Rectal smooth muscle tissue (tissue), 1 donor: Measurements from ENCODE around the gene CCDC60.

Experiments used
- H3K27ac ChIP-seq: one replicate; pipeline ENCODE4 v1.7.0; 2013; ENCODE audit warnings: low read depth, low read length, inconsistent platforms
- H3K27me3 ChIP-seq: one replicate; pipeline ENCODE4 v1.7.0; 2013; ENCODE audit warnings: low read length; ENCODE audit not compliant: control insufficient read depth, insufficient read depth
- H3K36me3 ChIP-seq: one replicate; pipeline ENCODE4 v1.7.0; 2013; ENCODE audit warnings: low read length; ENCODE audit not compliant: control insufficient read depth, insufficient read depth
- H3K4me1 ChIP-seq: one replicate; pipeline ENCODE4 v1.7.0; 2013; ENCODE audit warnings: low read length; ENCODE audit not compliant: control insufficient read depth, insufficient read depth
- H3K4me3 ChIP-seq: one replicate; pipeline ENCODE4 v1.7.0; 2013; ENCODE audit warnings: low read length
- H3K9ac ChIP-seq: one replicate; pipeline ENCODE4 v1.7.0; 2013; ENCODE audit warnings: low read length

CCDC60 gene

DNA sequence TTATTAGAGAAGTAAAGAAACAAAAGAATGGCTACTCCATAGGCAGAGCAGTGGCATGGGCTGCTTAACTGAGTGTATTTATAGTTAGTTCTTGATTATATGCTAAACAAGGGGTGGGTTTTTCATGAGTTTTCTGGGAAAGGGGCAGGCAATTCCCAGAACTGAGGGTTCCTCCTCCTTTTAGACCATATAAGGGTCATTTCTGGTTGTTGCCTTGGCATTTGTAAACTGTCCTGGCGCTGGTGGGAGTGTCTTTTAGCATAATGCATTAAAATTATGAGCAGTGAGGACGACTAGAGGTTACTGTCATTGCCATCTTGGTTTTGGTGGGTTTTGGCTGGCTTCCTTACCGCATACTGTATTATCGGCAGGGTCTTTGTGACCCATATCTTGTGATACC lies 40.1 kb downstream of the CCDC60 start:
- Histone ChIP-seq H3K4me1 (peaks cover 8% of the 10 kb centered on the region), H3K4me3 (no peak overlapping the region), H3K27ac (no peak overlapping the region), H3K36me3 (no peaks in the 10 kb centered on the region), H3K9ac (no peak overlapping the region), H3K27me3 (no peaks in the 10 kb centered on the region)

DNA sequence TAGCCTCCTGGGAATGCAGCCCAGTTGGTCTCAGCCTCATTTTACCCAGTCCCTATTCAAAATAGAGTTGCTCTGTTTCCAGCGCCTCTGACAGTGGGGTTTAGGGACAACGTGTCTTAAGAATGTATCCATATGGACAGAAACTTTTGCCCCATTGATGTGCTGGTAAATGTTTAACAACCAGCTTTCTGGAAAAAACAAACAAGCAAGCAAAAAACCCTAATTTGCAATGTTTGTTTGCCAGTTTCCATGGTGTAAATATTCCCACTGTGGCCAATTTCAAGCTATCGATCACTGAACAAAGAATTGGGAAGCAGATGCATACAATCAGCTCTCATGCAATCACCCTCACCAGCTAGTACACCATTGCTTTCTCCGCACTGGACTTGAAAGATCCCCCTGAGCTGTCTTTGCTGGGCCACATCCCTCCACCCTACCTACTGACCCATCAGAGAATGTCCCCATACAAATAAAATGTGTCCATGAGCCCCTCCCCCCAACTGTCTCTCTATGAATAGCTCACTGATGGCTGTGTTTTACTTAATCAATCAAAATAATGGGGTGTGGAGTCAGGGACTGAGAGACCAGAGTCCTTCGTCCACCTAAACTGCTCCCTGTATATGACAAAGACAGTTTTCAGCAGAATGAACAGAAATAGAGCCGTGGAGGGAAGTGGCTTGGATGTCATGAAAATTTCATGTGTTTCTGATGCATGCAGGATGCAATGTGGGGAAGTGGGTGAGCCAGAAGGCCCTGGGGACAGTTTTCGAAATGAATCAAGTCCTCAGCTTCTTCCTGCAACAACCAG lies 40.8 kb downstream of the CCDC60 start:
- no peaks in the 10 kb centered on the region for H3K27me3 ChIP-seq
- H3K4me3 ChIP-seq, result no peak overlapping the region
- H3K27ac ChIP-seq, result no peak overlapping the region
- no peak overlapping the region for H3K9ac ChIP-seq
- no peaks in the 10 kb centered on the region for H3K36me3 ChIP-seq
- H3K4me1 ChIP-seq, result peaks cover 4% of the 10 kb centered on the region

DNA sequence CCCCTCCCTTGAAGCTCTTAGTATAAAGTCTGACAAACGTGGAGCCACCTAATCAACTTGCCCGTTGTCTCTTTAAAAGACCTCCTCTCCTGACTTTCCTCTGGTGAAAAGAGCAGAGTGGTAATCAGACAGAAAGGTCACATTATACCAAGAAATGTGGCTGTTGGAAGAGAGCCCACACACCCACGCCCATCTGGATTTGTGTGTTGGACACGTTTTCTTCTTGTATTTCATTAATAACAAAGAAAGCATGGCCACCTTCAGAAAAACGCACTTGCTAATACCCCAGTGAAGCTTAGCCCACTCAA lies 41.3 kb downstream of the CCDC60 start:
- Histone ChIP-seq H3K4me1 (peaks cover 2% of the 10 kb centered on the region), H3K27me3 (no peaks in the 10 kb centered on the region), H3K36me3 (no peaks in the 10 kb centered on the region), H3K4me3 (no peak overlapping the region), H3K27ac (no peak overlapping the region), H3K9ac (no peak overlapping the region)

DNA sequence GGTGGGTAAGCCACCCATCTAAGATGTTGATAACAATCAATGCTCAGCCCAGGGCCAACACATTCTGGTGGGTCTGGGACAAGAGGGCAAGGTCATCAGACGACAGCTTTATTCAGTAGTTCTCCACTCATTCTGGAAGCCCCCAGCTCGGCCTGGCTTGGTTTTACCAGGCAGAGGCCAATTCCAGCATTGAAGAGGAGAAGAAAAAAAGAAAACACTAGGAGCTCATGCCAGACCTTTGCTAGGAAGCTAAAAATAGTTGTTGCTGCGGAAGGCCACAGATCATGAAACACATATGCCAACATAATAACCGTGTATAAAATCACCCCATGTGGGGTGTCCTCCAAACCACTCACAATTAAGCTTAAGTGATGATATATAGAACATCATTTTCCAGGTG lies 44.4 kb downstream of the CCDC60 start:
- no peak overlapping the region for H3K9ac ChIP-seq
- H3K4me1 ChIP-seq, result peaks cover 2% of the 10 kb centered on the region
- H3K27me3 ChIP-seq, result no peaks in the 10 kb centered on the region
- no peaks in the 10 kb centered on the region for H3K36me3 ChIP-seq
- no peak overlapping the region for H3K27ac ChIP-seq
- no peak overlapping the region for H3K4me3 ChIP-seq

DNA sequence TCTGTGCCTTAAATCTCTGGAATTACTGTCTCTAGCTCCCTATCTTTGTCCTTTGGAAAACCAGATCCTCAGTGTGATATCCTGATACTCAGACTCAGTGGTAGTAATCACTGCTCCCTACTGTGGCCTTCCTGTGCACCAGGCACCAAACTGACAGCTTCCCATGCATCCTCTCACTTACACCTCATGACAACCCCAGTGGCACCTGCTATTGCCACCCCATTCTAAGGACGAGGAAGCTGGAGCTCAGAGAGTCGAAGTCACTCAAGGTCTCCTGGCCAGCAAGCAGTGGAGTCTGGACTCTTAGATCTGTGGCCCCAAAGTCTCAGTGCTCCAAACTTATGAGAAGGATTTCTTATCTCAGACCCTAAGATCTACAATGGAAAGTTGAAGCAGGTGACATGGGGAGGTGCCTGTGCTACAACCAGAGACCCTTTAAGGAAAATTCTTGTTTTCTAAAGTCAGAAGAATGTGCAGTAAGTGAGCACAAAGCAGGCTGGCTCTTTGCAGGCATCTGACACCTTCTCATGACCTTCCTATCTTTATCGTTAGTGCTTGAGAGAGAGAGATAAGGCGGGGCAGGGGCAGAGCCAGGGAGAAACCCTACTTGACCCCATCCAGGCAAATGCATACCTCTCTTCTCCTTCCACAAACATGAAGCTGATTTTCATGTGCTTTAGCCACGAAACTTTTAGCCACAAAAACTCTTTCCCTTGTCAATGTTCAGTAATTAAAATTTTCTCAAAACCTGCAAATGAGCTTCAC lies 47.1 kb downstream of the CCDC60 start:
- Histone ChIP-seq H3K4me3 (no peak overlapping the region), H3K27me3 (no peaks in the 10 kb centered on the region), H3K9ac (no peak overlapping the region), H3K27ac (no peak overlapping the region), H3K4me1 (peaks cover 2% of the 10 kb centered on the region), H3K36me3 (no peaks in the 10 kb centered on the region)

- H3K9ac ChIP-seq, result no peak overlapping the region
These were observed 48.7 kb downstream of the CCDC60 start for GRCh38 chr12:119383206-119383605.

GRCh38 chr12:119384340-119384739 lies 49.8 kb downstream of the CCDC60 start:
- Histone ChIP-seq H3K4me1 (no peaks in the 10 kb centered on the region), H3K4me3 (no peak overlapping the region), H3K27me3 (no peaks in the 10 kb centered on the region), H3K9ac (no peak overlapping the region), H3K36me3 (no peaks in the 10 kb centered on the region), H3K27ac (no peak overlapping the region)

More at GRCh38 chr12:119383206-119383605, 48.7 kb downstream of the CCDC60 start:
- Histone ChIP-seq H3K36me3 (no peaks in the 10 kb centered on the region), H3K27me3 (no peaks in the 10 kb centered on the region), H3K27ac (no peak overlapping the region), H3K4me1 (peaks cover 2% of the 10 kb centered on the region), H3K4me3 (no peak overlapping the region)

- no peaks in the 10 kb centered on the region for H3K4me1 ChIP-seq
- H3K4me3 ChIP-seq, result no peak overlapping the region
- no peak overlapping the region for H3K9ac ChIP-seq
- H3K27me3 ChIP-seq, result no peaks in the 10 kb centered on the region
- H3K36me3 ChIP-seq, result no peaks in the 10 kb centered on the region
- no peak overlapping the region for H3K27ac ChIP-seq
These were observed 51.1 kb downstream of the CCDC60 start for GRCh38 chr12:119385659-119386058.

- peaks cover 2% of the 10 kb centered on the region for H3K4me1 ChIP-seq
- H3K27me3 ChIP-seq, result no peaks in the 10 kb centered on the region
- H3K4me3 ChIP-seq, result no peak overlapping the region
- no peak overlapping the region for H3K27ac ChIP-seq
- no peak overlapping the region for H3K9ac ChIP-seq
- no peaks in the 10 kb centered on the region for H3K36me3 ChIP-seq
These were observed 55.2 kb downstream of the CCDC60 start for GRCh38 chr12:119389687-119390086.

GRCh38 chr12:119391673-119392072 lies 57.1 kb downstream of the CCDC60 start:
- no peak overlapping the region for H3K27ac ChIP-seq
- no peak overlapping the region for H3K4me3 ChIP-seq
- H3K9ac ChIP-seq, result no peak overlapping the region
- H3K36me3 ChIP-seq, result no peaks in the 10 kb centered on the region
- H3K4me1 ChIP-seq, result peaks cover 2% of the 10 kb centered on the region
- no peaks in the 10 kb centered on the region for H3K27me3 ChIP-seq

- Histone ChIP-seq H3K4me3 (no peak overlapping the region), H3K4me1 (peaks cover 2% of the 10 kb centered on the region), H3K36me3 (no peaks in the 10 kb centered on the region), H3K27ac (no peak overlapping the region), H3K9ac (no peak overlapping the region), H3K27me3 (no peaks in the 10 kb centered on the region)
These were observed 59.1 kb downstream of the CCDC60 start for GRCh38 chr12:119393677-119394076.

DNA sequence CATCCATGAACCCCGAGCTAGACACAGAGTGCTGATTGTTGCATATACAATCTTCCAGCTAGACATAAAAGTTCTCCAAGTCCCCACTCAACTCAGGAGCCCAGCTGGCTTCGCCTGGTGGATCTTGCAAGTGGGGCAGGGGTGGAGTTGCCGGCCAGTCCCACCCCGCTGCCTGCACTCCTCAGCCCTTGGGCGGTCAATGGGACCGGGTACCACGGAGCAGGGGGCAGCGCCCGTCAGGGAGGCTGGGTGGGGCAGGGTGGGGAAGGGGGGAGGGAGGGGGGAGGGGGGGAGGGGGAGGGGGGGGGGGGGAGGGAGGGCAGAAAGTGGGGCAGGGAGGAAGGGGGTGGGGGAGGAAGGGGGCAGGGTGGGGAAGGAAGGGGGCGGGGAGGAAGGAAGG lies 63.0 kb downstream of the CCDC60 start:
- Histone ChIP-seq H3K27me3 (no peaks in the 10 kb centered on the region), H3K4me1 (no peaks in the 10 kb centered on the region), H3K9ac (no peak overlapping the region)

GRCh38 chr12:119398190-119398589 lies 63.7 kb downstream of the CCDC60 start:
- H3K36me3 ChIP-seq, result no peaks in the 10 kb centered on the region
- H3K9ac ChIP-seq, result no peak overlapping the region
- H3K27ac ChIP-seq, result no peak overlapping the region
- no peaks in the 10 kb centered on the region for H3K27me3 ChIP-seq
- no peak overlapping the region for H3K4me3 ChIP-seq
- no peaks in the 10 kb centered on the region for H3K4me1 ChIP-seq

More for the DNA sequence above, 63.0 kb downstream of the CCDC60 start:
- Histone ChIP-seq H3K4me3 (no peak overlapping the region), H3K36me3 (no peaks in the 10 kb centered on the region), H3K27ac (no peak overlapping the region)
